ENCODE results near the gene NDUFB8.
"Not testable (repeated sequence)": the region's sequence is repeated elsewhere in the genome, so short reads cannot be mapped to it uniquely, and the experiment has no call there.

NDUFB8 gene

GRCh38 chr10:100529475-100530298 is at the start of gene NDUFB8:
Gene NDUFB8 (minus strand): TSS chr10:100529871. CDS start chr10:100529851, 20 bp downstream.
- Histone ChIP-seq H3K9me3 (ENCODE audit: control insufficient read depth in 5 of 5, low read length in 5 of 5) (no peaks in the 10 kb centered on the region), H3K27me3 (ENCODE audit: control insufficient read depth in 5 of 5, insufficient read depth in 4 of 5, low read length in 5 of 5) (no peaks in the 10 kb centered on the region), H3K4me3 (ENCODE audit: low read depth in 1 of 5, low read length in 5 of 5) (peak within 1 kb of the TSS; percentile 80 to 99 (median 91)), H3K36me3 (ENCODE audit: control insufficient read depth in 5 of 5, insufficient read depth in 5 of 5, low read length in 5 of 5) (peaks cover 8 to 26% (median 22%) of the 10 kb centered on the region in 5 donors), H3K9ac (ENCODE audit: low read length in 5 of 5) (peak within 1 kb of the TSS; percentile 82 to 96 (median 91)), H3K4me1 (ENCODE audit: control insufficient read depth in 5 of 5, insufficient read depth in 5 of 5, low read length in 5 of 5) (peaks cover 0 to 22% (median 20%) of the 10 kb centered on the region in 5 donors), H3K27ac (ENCODE audit: low read depth, low read length) (peak within 1 kb of the TSS; percentile 77)

DNA sequence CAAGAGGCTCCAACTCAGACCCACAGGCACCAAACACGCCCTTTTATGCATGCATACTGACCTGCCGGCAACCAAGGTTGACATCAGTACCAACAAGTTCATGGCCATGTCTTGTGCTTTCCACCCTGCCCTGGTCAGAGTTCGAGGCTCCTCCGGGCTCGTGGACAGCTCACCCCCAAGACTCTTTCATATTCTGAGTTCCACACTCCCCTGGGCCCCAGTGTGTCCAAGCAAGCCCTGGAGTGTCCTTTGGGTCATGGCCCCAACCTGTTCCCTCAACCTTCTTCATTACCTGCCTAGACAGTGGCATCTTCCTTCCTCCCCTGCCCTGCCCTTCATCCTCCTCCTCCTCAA is 46.6 kb upstream of the NDUFB8 start:
- no peak overlapping the region for H3K9ac ChIP-seq (ENCODE audit: low read length in 5 of 5)
- H3K27me3 ChIP-seq (ENCODE audit: control insufficient read depth in 5 of 5, insufficient read depth in 4 of 5, low read length in 5 of 5): peaks cover 3 to 14% (median 8%) of the 10 kb centered on the region in 5 donors
- no peak overlapping the region for H3K27ac ChIP-seq (ENCODE audit: low read depth, low read length)
- no peaks in the 10 kb centered on the region for H3K9me3 ChIP-seq (ENCODE audit: control insufficient read depth in 5 of 5, low read length in 5 of 5)
- no peaks in the 10 kb centered on the region for H3K4me1 ChIP-seq (ENCODE audit: control insufficient read depth in 5 of 5, insufficient read depth in 5 of 5, low read length in 5 of 5)
- no peak overlapping the region for H3K4me3 ChIP-seq (ENCODE audit: low read depth in 1 of 5, low read length in 5 of 5)
- no peaks in the 10 kb centered on the region for H3K36me3 ChIP-seq (ENCODE audit: control insufficient read depth in 5 of 5, insufficient read depth in 5 of 5, low read length in 5 of 5)

- H3K36me3 ChIP-seq (ENCODE audit: control insufficient read depth in 5 of 5, insufficient read depth in 5 of 5, low read length in 5 of 5): no peaks in the 10 kb centered on the region
- H3K4me1 ChIP-seq (ENCODE audit: control insufficient read depth in 5 of 5, insufficient read depth in 5 of 5, low read length in 5 of 5): no peaks in the 10 kb centered on the region
- peaks cover 8 to 19% (median 13%) of the 10 kb centered on the region in 5 donors for H3K27me3 ChIP-seq (ENCODE audit: control insufficient read depth in 5 of 5, insufficient read depth in 4 of 5, low read length in 5 of 5)
- no peak overlapping the region for H3K27ac ChIP-seq (ENCODE audit: low read depth, low read length)
- H3K9ac ChIP-seq (ENCODE audit: low read length in 5 of 5): no peak overlapping the region
- no peak overlapping the region for H3K4me3 ChIP-seq (ENCODE audit: low read depth in 1 of 5, low read length in 5 of 5)
- H3K9me3 ChIP-seq (ENCODE audit: control insufficient read depth in 5 of 5, low read length in 5 of 5): no peaks in the 10 kb centered on the region
These were observed 46.1 kb upstream of the NDUFB8 start for GRCh38 chr10:100575585-100576281.

DNA sequence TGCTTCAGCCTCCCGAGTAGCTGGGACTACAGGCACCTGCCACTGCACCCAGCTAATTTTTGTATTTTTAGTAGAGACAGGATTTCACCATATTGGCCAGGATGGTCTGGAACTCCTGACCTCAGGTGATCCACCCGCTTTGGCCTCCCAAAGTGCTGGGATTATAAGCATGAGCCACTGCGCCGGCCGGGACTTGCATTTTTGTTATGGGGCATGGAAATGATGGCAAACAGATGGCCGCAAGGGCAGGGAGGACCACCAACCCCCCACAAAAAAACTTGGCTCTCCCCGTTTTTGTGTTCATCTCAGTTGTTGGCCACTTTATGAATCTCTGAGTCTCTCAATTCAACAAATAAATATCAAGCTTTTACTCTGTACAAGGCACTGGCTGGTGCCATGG is 45.5 kb upstream of the NDUFB8 start:
- H3K27ac ChIP-seq (ENCODE audit: low read depth, low read length); H3K4me3 ChIP-seq (ENCODE audit: low read depth in 1 of 5, low read length in 5 of 5); H3K9me3 ChIP-seq (ENCODE audit: control insufficient read depth in 5 of 5, low read length in 5 of 5); H3K4me1 ChIP-seq (ENCODE audit: control insufficient read depth in 5 of 5, insufficient read depth in 5 of 5, low read length in 5 of 5); H3K9ac ChIP-seq (ENCODE audit: low read length in 5 of 5); H3K36me3 ChIP-seq (ENCODE audit: control insufficient read depth in 5 of 5, insufficient read depth in 5 of 5, low read length in 5 of 5): not testable (repeated sequence)
- H3K27me3 ChIP-seq (ENCODE audit: control insufficient read depth in 5 of 5, insufficient read depth in 4 of 5, low read length in 5 of 5): peaks cover 13 to 24% (median 19%) of the 10 kb centered on the region in 5 donors

GRCh38 chr10:100571084-100571856 is 41.6 kb upstream of the NDUFB8 start:
- H3K4me3 ChIP-seq (ENCODE audit: low read depth in 1 of 5, low read length in 5 of 5): no peak overlapping the region
- H3K27ac ChIP-seq (ENCODE audit: low read depth, low read length): no peak overlapping the region
- H3K27me3 ChIP-seq (ENCODE audit: control insufficient read depth in 5 of 5, insufficient read depth in 4 of 5, low read length in 5 of 5): peaks cover 33 to 57% (median 50%) of the 10 kb centered on the region in 5 donors
- no peaks in the 10 kb centered on the region for H3K9me3 ChIP-seq (ENCODE audit: control insufficient read depth in 5 of 5, low read length in 5 of 5)
- peaks cover 0 to 3% (median 0%) of the 10 kb centered on the region in 5 donors for H3K4me1 ChIP-seq (ENCODE audit: control insufficient read depth in 5 of 5, insufficient read depth in 5 of 5, low read length in 5 of 5)
- H3K9ac ChIP-seq (ENCODE audit: low read length in 5 of 5): no peak overlapping the region
- H3K36me3 ChIP-seq (ENCODE audit: control insufficient read depth in 5 of 5, insufficient read depth in 5 of 5, low read length in 5 of 5): no peaks in the 10 kb centered on the region

DNA sequence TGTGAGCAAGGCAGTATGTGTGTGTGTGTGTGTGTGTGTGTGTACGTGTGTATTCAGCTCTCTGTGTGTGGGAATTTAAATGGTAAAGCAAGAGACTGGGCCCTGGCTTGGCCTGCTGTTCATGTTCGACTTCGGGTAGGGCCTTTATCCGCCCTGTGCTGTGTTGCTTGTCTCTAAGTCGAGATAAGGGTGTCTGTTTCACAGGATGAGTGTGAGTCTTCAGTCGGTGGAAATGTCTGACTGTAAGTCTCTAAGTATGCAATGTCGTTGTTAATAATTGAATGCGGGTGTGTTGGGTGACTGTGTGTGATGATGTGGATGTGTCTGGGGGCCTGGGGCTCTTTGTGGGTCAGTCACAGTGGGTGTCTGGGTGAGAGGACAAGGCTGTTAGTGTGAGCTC is 40.8 kb upstream of the NDUFB8 start:
- Histone ChIP-seq H3K27me3 (ENCODE audit: control insufficient read depth in 5 of 5, insufficient read depth in 4 of 5, low read length in 5 of 5) (peaks cover 39 to 63% (median 54%) of the 10 kb centered on the region in 5 donors), H3K36me3 (ENCODE audit: control insufficient read depth in 5 of 5, insufficient read depth in 5 of 5, low read length in 5 of 5) (no peaks in the 10 kb centered on the region), H3K4me3 (ENCODE audit: low read depth in 1 of 5, low read length in 5 of 5) (no peak overlapping the region), H3K9ac (ENCODE audit: low read length in 5 of 5) (no peak overlapping the region), H3K27ac (ENCODE audit: low read depth, low read length) (no peak overlapping the region), H3K9me3 (ENCODE audit: control insufficient read depth in 5 of 5, low read length in 5 of 5) (no peaks in the 10 kb centered on the region), H3K4me1 (ENCODE audit: control insufficient read depth in 5 of 5, insufficient read depth in 5 of 5, low read length in 5 of 5) (peaks cover 0 to 3% (median 0%) of the 10 kb centered on the region in 5 donors)

DNA sequence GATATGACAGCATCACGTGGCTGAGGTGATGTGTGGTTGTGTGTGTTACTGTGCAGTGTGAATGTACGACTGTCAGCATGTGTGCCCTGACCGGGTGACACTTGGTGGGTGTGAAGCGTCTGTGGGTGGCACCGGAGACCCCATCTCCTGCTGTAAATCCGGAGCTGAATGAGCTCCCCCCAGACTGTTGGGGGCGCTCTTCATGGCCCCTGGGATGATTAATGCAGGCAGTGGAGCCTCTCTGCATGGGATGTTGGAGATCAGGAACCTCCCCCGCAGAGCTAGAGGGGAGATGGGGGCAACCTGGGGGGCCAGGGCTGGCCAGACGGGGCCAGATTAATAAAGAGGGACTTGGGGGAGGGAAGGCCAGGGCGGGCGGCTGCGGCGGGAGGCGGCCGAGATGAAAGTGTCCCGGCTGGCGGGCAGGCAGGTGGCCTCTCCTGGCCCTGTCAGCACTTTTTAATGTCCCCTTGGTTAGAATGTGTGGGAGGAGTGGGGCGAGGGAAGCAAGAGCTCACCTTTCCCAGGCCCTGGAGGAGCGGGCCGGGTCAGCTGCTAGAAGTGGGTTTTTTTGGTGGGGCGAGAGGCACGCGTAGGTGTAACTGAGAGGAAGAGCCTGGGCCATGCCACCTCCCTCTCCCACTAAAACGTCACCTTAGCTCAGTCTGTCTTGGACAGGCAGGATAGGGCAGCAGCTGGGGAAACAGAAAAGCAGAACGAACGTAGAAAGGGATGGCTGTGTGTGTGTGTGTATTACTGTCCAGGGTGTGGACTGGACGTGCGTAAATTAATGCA is 40.2 kb upstream of the NDUFB8 start:
- no peak overlapping the region for H3K9ac ChIP-seq (ENCODE audit: low read length in 5 of 5)
- no peaks in the 10 kb centered on the region for H3K9me3 ChIP-seq (ENCODE audit: control insufficient read depth in 5 of 5, low read length in 5 of 5)
- H3K36me3 ChIP-seq (ENCODE audit: control insufficient read depth in 5 of 5, insufficient read depth in 5 of 5, low read length in 5 of 5): no peaks in the 10 kb centered on the region
- peaks cover 45 to 69% (median 60%) of the 10 kb centered on the region in 5 donors for H3K27me3 ChIP-seq (ENCODE audit: control insufficient read depth in 5 of 5, insufficient read depth in 4 of 5, low read length in 5 of 5)
- no peak overlapping the region for H3K4me3 ChIP-seq (ENCODE audit: low read depth in 1 of 5, low read length in 5 of 5)
- H3K27ac ChIP-seq (ENCODE audit: low read depth, low read length): no peak overlapping the region
- peaks cover 0 to 3% (median 0%) of the 10 kb centered on the region in 5 donors for H3K4me1 ChIP-seq (ENCODE audit: control insufficient read depth in 5 of 5, insufficient read depth in 5 of 5, low read length in 5 of 5)

DNA sequence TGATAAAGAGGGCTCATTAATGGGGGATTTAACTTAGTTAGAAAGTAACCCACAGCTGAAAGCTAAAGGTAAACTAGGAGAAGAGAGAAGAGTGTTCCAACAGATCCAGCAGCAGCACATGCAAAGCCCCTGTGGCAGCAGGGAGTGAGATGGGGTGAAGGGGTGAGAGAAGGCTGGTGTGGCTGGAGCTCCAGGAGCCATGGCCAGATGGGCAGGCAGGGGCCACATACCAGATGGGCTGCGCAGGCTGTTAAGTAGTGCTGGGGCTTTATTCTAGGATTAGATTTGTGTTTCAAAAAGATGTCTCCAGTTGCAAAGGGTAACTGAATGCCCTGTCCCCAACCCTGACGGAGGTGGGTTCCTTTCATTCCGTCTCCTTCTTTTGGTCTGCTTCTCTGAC is 39.2 kb upstream of the NDUFB8 start:
- Histone ChIP-seq H3K36me3 (ENCODE audit: control insufficient read depth in 5 of 5, insufficient read depth in 5 of 5, low read length in 5 of 5) (no peaks in the 10 kb centered on the region), H3K4me1 (ENCODE audit: control insufficient read depth in 5 of 5, insufficient read depth in 5 of 5, low read length in 5 of 5) (peaks cover 0 to 3% (median 0%) of the 10 kb centered on the region in 5 donors), H3K27me3 (ENCODE audit: control insufficient read depth in 5 of 5, insufficient read depth in 4 of 5, low read length in 5 of 5) (peaks cover 53 to 73% (median 69%) of the 10 kb centered on the region in 5 donors), H3K27ac (ENCODE audit: low read depth, low read length) (no peak overlapping the region), H3K9ac (ENCODE audit: low read length in 5 of 5) (no peak overlapping the region), H3K4me3 (ENCODE audit: low read depth in 1 of 5, low read length in 5 of 5) (no peak overlapping the region), H3K9me3 (ENCODE audit: control insufficient read depth in 5 of 5, low read length in 5 of 5) (no peaks in the 10 kb centered on the region)

DNA sequence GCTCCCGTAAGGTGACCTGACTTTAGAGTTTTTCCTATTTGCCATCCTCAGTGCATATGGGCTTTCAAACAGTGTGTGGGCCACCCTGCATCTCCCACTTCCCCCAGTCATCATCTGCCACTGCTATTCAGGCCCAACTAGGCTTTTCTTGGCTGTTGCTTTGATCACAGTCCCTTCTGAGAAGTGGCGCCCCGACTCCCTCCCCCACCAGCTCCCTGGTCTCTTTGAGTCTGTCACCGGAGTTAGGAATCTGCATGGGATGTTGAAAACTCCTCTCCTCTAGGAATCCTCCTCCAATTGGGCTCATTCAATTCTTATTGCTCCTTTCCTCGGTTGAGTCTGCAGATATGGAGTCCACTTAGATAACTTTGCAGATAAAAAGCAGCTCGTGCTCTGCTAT is 38.2 kb upstream of the NDUFB8 start:
- Histone ChIP-seq H3K27ac (ENCODE audit: low read depth, low read length) (no peak overlapping the region), H3K4me1 (ENCODE audit: control insufficient read depth in 5 of 5, insufficient read depth in 5 of 5, low read length in 5 of 5) (peaks cover 0 to 3% (median 0%) of the 10 kb centered on the region in 5 donors), H3K36me3 (ENCODE audit: control insufficient read depth in 5 of 5, insufficient read depth in 5 of 5, low read length in 5 of 5) (no peaks in the 10 kb centered on the region), H3K4me3 (ENCODE audit: low read depth in 1 of 5, low read length in 5 of 5) (no peak overlapping the region), H3K27me3 (ENCODE audit: control insufficient read depth in 5 of 5, insufficient read depth in 4 of 5, low read length in 5 of 5) (peaks cover 56 to 78% (median 72%) of the 10 kb centered on the region in 5 donors), H3K9me3 (ENCODE audit: control insufficient read depth in 5 of 5, low read length in 5 of 5) (no peaks in the 10 kb centered on the region), H3K9ac (ENCODE audit: low read length in 5 of 5) (no peak overlapping the region)
